Measurements from ENCODE around the gene KANSL2. TPM values are rescaled to one million over a fixed set of nuclear protein-coding genes. Genes with fewer than 3 reads are reported as not detected.

KANSL2 gene
- total RNA-seq, 1 experiment from 2014 or later = 41.6 TPM

- Histone ChIP-seq H3K4me3 (replicated peaks in 1 of 2; ENCODE audit: low read depth in 1 of 2, low read length in 2 of 2) (peak overlapping the region; percentile 98 to 99), H3K9ac (ENCODE audit: low read length) (peak overlapping the region; percentile 99), H3K79me2 (ENCODE audit: insufficient read depth, low read length) (peaks cover 62% of the 10 kb centered on the region), H3K9me3 (ENCODE audit: control insufficient read depth in 1 of 2, insufficient read depth in 1 of 2, low read depth in 1 of 2, low read length in 2 of 2) (no peaks in the 10 kb centered on the region), H2AFZ (ENCODE audit: low read depth, low read length, poor library complexity, severe bottlenecking) (no peak overlapping the region), H4K20me1 (ENCODE audit: insufficient read depth) (peaks cover 11% of the 10 kb centered on the region; the same call in 1 of the 2 replicates), H3K27me3 (ENCODE audit: insufficient read depth, low read length) (no peaks in the 10 kb centered on the region), H3K9me2 (ENCODE audit: insufficient read depth) (no peaks in the 10 kb centered on the region), H3K36me3 (ENCODE audit: control insufficient read depth in 1 of 2, insufficient read depth in 2 of 2, low read length in 2 of 2) (peaks cover 23 to 42% of the 10 kb centered on the region in 2 experiments), H3K4me1 (ENCODE audit: control insufficient read depth in 1 of 2, insufficient read depth in 2 of 2, low read length in 2 of 2) (peaks cover 7 to 22% of the 10 kb centered on the region in 2 experiments), H3K4me2 (ENCODE audit: low read length) (peak overlapping the region; percentile 96), H3K27ac (ENCODE audit: low read depth, low read length) (peak overlapping the region; percentile 82; the same call in 1 of the 2 replicates)
- POLR2A ChIA-PET = no interaction called here
- no TSS peak for BruUV-seq (replicated peaks)
- TF ChIP-seq CEBPB (IDR thresholded peaks at IDR 0.05; ENCODE audit: low read depth) = no peak
- no peak for TF ChIP-seq EZH2 (IDR thresholded peaks at IDR 0.05)
- TF ChIP-seq YY1 (IDR thresholded peaks at IDR 0.05; ENCODE audit: extremely low read depth, insufficient replicate concordance, low read depth, low read length) = no peak
- no peak for TF ChIP-seq SP1 (IDR thresholded peaks at IDR 0.05; ENCODE audit: low read depth)
- TF ChIP-seq RAD21 (IDR thresholded peaks at IDR 0.05; ENCODE audit: low read depth) = no peak
- TF ChIP-seq CBX3 (IDR thresholded peaks at IDR 0.05; ENCODE audit: low read depth) = no peak
- no peak for TF ChIP-seq SIN3A (IDR thresholded peaks at IDR 0.05; ENCODE audit: low read depth)
- no peak for TF ChIP-seq FOSL1 (IDR thresholded peaks at IDR 0.05; ENCODE audit: low read depth)
- TF ChIP-seq ZFX (IDR thresholded peaks at IDR 0.05) = no peak
- TF ChIP-seq POLR2AphosphoS5 (IDR thresholded peaks at IDR 0.05; ENCODE audit: low read depth, low read length) = no peak
- no peak for TF ChIP-seq SRF (IDR thresholded peaks at IDR 0.05; ENCODE audit: low read depth)
- no peak for TF ChIP-seq REST (IDR thresholded peaks at IDR 0.05; ENCODE audit: low read depth)
- no peak for TF ChIP-seq EZH2phosphoT487 (IDR thresholded peaks at IDR 0.05; ENCODE audit: borderline replicate concordance)
- TF ChIP-seq, protein P1, sequence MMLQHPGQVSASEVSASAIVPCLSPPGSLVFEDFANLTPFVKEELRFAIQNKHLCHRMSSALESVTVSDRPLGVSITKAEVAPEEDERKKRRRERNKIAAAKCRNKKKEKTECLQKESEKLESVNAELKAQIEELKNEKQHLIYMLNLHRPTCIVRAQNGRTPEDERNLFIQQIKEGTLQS (IDR thresholded peaks at IDR 0.05) = no peak
- no peak for TF ChIP-seq ELF1 (IDR thresholded peaks at IDR 0.05; ENCODE audit: borderline replicate concordance, low read depth)
- TF ChIP-seq MAX (IDR thresholded peaks at IDR 0.05) = no peak
- no peak for TF ChIP-seq POLR2A (IDR thresholded peaks at IDR 0.05; ENCODE audit: borderline replicate concordance, extremely low read depth, insufficient read depth, insufficient read length)
- no peak for TF ChIP-seq ZNF274 (IDR thresholded peaks at IDR 0.05; ENCODE audit: low read depth, low read length)
- DNase-seq (ENCODE audit: low read depth, low spot score) (no peak), ATAC-seq (no peak)
- CTCF ChIA-PET = no interaction called here
- RAD21 ChIA-PET (ENCODE audit: low non-redundant PET in 1 of 2, low total read pairs in 2 of 2, uncharacterized antibody in 2 of 2, unreplicated experiment in 2 of 2) = no interaction called here
- intact Hi-C loops (cut with micrococcal nuclease) = loop anchor here (5.0 kb wide), 1 partner anchor 116 kb away; no protein-coding TSS in a partner anchor
Observed at GRCh38 chr12:48680861-48681260, 1.2 kb downstream of the KANSL2 start.

Measured in HCT116 (cell line).